HL-60/S4 (cell line): Measurements from ENCODE around the gene TMEM139.
"Not testable (repeated sequence)": the region's sequence is repeated elsewhere in the genome, so short reads cannot be mapped to it uniquely, and the experiment has no call there.

Experiments used
- in situ Hi-C: fragments of 300-500 bp; cut with MboI; formaldehyde crosslinking; loops from 2 replicates; pipeline ENCODE4 v1.14.3; 2022; ENCODE audit warnings: low sequenced_read_pairs

Gene TMEM139

GRCh38 chr7:143258831-143259230 is 25.9 kb upstream of the TMEM139 start:
- in situ Hi-C loops: no loop called here

- in situ Hi-C loops: no loop called here
These were observed 25.0 kb upstream of the TMEM139 start for GRCh38 chr7:143259765-143260164.

DNA sequence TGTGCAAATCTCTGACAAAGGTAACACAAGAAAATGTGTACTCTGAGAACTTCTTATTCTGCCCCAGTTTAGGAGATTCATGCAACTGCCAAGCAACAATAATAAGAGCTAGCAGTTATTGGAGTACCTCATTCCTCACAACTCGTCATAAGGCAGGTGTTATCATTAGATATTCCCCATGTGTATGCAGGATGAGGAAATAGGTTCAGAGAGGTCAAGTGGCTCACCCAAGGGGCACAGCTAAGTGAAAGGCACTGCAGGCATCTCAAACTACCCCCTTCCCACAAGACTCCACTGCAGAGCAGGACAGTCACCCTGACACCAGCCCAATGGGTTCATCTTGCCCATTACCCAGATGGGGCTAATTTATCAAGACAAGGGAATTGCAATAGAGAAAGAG is 22.9 kb upstream of the TMEM139 start:
- in situ Hi-C loops: no loop called here

- in situ Hi-C loops: no loop called here
These were observed 21.2 kb upstream of the TMEM139 start, which contains the start of gene GSTK1 for GRCh38 chr7:143263266-143264195. TSS of gene GSTK1 (plus strand) at chr7:143263441. CDS start at chr7:143263514, 73 bp downstream.

DNA sequence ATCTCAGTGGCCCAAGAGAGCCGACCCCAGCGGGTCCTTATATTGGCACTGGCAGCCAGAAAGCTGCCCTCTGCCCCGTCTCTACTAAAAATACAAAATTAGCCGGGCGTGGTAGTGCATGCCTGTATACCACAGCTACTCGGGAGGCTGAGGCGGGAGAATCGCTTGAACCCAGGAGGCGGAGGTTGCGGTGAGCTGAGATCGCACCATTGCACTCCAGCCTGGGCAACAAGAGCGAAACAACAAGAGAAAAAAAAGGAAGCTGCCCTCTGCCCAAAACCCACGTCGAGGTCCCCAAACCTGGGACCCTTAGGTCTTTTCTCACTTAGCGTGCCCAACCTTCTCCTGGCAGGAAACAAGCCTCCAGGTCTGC is 20.6 kb upstream of the TMEM139 start:
- in situ Hi-C loops: not testable (repeated sequence)

DNA sequence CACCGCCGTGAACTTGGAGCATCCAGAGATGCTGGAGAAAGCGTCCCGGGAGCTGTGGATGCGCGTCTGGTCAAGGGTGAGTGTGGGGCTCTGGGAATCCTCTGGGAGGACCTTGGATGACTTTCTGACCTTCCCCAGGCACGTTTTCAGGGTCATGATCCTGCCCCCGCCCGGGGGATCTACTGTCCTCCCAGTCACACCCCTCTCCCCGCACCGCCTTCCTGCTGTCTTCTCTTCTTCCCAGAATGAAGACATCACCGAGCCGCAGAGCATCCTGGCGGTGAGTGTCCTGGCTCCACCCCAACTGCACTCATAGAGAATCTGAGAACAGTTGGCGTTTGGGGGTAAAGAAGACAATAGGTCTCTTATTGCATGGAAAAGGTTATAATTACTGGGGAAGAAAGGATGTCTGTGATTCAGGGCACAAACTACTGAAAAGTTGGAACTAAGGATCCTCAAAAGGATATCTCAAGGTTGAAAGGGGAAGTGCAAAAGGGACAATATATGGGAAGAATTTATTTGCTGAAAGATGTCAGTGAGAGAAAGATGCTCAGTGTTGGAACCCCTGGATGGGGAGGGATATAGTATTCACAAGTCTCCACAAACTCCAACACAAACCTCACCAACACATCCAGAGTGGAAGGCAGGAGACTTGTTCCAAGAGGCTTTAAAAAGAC is 19.6 kb upstream of the TMEM139 start:
- in situ Hi-C loops: no loop called here

GRCh38 chr7:143269251-143269650 is 15.5 kb upstream of the TMEM139 start:
- in situ Hi-C loops: no loop called here

GRCh38 chr7:143271240-143271639 is 13.5 kb upstream of the TMEM139 start:
- in situ Hi-C loops: no loop called here

GRCh38 chr7:143272871-143273270 is 11.9 kb upstream of the TMEM139 start:
- in situ Hi-C loops: no loop called here

DNA sequence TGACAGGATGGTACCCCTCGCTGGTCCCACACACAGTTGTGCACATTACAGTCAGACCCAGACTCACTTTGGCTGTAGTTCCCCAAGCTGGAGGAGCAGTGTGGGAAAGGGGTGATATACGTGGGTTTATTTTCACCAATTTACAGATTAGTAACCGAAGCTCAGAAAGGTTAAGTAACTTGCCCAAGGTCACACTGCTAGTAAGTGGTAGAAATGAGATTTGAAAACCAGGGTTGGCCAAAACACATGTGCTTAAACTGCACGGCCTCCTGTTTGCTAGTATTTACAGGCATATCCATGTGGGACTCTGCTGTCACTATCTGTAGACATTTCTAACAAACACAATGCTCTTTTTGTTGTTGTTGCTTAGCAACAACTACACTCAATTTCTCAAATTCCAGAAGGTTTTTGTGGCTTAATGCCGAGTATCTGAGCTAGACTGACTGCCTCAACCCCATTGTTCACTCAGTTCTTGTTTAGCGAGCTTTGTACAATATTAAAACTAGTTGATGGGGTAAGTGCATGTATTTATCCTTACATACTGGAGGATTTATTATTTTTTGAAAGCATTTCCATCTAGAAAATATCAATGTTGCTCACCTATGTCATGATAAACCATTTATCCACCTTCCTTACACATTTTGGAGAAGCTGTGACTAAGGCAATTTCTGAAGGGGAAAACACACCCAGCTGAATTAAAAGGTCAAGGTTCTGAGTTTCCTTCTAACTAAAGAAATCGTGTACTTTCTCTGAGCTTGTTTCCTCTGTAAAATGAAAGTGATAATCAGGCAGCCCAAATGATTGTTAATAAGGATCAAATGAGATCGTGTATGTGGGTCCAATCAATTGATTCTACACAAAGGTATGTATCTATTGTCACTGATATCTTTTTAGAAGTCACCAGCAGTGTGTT is 5.3 kb upstream of the TMEM139 start:
- in situ Hi-C loops: no loop called here

DNA sequence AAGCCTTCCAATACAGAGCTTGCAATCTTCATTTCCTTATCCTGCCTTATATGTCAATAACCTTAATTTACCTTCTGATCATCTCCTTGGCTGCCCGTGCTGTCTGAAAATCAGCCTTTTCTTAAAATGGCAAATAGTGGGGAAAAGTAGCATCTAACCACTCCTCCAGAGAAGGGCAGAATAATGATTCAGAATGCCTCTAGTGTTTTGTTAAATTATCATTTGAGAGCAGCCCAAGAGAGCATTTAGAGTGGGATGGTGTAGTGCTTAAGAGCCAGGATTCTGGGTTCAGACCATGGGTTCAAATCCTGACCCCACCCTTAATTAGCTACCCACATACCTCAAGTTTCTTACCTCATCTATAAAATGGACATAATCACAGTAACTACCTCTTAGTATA is 4.6 kb upstream of the TMEM139 start:
- in situ Hi-C loops: no loop called here

DNA sequence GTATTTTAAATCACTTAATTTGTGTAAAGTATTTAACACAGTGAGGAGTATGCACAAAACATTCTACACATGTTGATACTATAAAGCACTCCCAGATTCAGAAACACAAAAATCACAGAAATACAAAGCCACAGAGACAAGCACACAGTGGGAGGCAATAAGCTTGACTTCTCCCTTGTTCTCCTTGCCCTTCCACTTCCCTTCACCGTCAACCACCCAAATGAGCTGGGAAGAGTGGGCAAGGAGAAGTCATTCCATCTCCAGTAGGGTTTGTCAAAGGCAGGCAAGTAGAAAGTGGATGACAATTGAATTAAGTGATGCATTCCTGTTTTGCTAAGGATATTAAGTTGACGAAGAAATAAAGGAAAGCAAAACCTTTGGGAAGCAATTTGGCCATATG is 4.2 kb upstream of the TMEM139 start:
- in situ Hi-C loops: no loop called here

DNA sequence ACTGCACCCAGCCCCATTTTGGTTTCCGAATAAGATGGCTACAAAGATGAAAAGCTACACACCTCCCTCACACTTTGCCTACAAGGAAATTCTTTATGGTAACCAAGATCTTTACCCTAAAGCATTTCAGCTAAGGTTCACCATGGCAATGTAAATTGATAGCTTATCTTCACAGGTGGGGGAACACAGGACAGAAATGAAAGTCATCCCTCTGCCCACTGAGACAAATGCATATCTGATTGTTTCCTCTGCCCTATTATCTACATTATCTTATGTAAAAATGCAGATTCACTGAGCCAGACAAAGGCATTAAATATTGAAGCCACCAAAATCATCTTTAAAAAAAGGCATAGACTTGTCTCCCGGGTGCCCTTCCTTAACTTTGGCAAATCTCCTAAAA is 3.2 kb upstream of the TMEM139 start:
- in situ Hi-C loops: no loop called here

- in situ Hi-C loops: no loop called here
These were observed 2.6 kb upstream of the TMEM139 start for GRCh38 chr7:143282124-143282523.

GRCh38 chr7:143283381-143283780 is 1.4 kb upstream of the TMEM139 start:
- in situ Hi-C loops: no loop called here

DNA sequence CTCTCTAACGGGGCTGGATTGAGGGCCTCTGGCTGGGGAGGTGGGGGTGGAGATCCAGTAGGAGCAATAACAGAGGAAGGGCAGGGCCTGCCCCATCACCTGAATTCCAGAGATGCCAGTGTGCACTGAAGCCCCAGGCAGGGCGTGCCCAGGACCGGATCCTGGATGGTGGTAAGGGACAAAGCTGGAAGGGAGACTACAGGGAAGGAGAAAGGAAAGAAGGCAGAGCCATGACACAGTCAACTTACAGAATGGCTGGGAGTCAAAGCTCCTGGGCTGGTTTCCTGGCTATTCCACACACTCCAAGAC is 666 bp downstream of the TMEM139 start:
- in situ Hi-C loops: no loop called here

DNA sequence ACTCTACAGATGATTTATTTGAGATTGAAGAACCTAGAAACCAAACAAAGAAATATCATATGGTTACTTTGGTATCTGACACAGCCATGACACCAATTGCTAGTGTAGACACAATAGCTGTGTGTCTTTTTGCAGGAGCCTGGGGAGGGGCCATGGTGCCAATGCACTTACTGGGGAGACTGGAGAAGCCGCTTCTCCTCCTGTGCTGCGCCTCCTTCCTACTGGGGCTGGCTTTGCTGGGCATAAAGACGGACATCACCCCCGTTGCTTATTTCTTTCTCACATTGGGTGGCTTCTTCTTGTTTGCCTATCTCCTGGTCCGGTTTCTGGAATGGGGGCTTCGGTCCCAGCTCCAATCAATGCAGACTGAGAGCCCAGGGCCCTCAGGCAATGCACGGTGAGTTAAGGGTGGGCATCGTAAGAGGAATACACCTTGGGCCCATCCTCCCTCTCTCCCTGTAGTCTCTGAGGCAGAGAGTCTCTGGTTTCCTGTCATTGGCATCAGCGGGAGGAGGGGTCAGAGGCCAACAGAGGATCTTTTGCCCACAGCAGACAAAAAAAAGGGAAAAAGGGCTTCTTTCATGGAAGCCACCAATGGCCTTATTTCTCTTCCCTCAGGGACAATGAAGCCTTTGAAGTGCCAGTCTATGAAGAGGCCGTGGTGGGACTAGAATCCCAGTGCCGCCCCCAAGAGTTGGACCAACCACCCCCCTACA is 1.2 kb downstream of the TMEM139 start:
- in situ Hi-C loops: no loop called here

- in situ Hi-C loops: no loop called here
These were observed 1.7 kb downstream of the TMEM139 start for GRCh38 chr7:143286522-143286890.

DNA sequence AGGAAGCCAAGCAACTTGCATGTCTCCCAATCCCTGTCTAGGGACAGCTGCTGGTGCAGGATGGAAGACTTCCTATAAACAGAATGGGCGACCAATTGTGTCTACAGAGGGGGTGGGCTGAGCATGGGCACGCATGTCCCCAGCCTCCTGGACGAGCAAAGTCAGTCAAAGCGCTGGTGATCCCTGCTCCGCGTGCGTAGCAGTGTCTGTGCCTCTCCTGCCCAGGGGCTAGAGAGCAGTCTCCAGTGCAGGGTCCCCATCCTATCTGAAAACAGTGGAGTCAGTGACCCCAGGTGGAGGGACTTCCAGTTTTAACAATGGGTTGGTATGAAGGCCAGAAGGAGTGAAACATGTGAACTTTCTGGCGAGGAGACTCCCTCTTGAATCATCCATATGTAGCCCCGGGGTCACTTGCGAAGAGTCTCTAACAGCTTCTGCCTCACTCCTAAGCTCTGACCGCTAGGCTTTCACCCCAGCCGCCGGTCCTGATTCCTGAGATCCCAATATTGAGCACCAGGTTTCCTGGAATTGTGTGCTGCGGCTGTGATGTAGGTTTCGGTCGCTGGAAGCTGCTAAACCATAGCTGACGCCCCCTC is 2.7 kb downstream of the TMEM139 start:
- in situ Hi-C loops: no loop called here
